ENCODE results near the gene NWD2.

NWD2 gene

DNA sequence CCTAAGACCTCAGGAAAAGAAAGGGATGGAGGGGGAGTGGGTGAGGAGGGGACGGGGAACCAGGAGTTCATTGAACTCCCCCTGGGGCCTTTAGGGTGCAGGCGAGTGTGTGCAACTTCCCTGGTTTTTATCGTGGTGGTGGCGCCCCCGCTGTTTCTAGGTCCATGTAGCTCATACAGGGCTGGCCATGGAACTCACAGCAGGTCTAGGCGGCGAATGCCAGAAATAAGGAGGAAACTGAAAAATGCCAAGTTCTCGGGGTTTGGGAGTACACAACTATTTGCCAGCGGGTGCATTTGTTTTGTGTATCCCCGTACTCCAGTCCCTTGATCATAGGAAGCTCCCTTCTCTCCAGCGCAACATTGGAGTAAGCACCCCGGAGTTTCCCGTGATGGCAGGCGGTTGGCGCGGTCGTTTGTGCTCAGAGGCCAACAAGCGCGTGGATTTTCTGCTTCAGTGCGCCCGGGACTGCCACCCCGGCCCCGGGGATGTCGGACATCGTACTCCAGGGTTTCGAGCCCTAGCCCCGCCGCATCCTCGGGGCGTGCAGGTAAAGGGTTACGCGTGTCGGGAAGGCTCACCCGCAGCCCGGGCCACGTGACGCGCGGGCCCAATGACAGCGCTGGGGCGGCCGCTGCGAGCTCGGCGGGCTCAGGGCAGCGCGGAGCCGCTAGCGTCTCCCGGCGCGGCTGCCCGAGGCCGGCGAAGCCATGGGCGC lies 208.9 kb downstream of the NWD2 start:
- peak; percentile 67 for DNase-seq (ENCODE audit: low spot score)
- in situ Hi-C loops (cut with MboI; ENCODE audit: low pct_unique_long_range_greater_than_20kb, low sequenced_read_pairs, unreplicated experiment): loop anchor here (25.0 kb wide), 1 partner anchor 584 kb away; no protein-coding TSS in a partner anchor
- TF ChIP-seq CTCF (IDR thresholded peaks at IDR 0.05; ENCODE audit: extremely low read depth, insufficient read depth, missing control alignments): no peak

DNA sequence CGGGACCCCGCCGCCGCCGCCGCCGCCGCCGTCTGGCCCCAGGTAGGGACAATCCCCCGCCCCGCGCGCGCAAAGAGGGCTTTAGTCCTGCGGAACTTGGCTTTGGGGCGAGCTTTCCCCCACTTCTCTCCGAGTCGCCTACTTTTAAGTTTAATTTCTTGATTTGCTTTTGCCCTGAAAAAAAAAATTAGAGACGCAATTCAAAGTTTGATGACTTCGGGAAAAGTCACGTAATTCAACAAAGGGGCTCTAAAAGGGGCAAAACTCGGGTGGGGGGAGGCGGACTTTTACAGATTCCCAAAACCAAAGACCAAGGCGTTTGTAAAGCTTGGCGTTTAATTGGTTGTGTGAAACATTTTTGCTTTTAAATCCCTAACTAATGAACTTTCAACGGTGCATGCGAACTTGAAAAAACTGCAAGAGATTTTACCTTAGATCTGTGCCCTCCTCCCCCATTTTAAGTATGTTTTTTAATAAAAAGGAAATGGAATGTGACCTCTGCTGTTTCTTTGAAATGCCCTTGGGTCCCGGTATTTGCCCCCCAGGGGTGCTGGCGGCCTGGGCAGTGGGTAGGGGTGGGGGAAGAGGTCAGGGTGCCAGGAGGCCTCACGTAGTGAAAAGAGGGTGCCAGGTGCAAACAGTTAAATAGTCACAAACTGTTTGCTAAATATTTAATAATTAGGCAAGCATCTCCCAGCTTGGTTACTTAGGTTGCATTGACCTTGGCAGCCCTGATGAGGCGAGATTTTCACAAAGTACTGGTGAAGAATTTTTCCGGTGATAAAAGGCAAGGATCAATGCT lies 209.7 kb downstream of the NWD2 start:
- peak; percentile 12 for DNase-seq (ENCODE audit: low spot score)
- in situ Hi-C loops (cut with MboI; ENCODE audit: low pct_unique_long_range_greater_than_20kb, low sequenced_read_pairs, unreplicated experiment): loop anchor here (25.0 kb wide), 1 partner anchor 583 kb away; no protein-coding TSS in a partner anchor
- no peak for TF ChIP-seq CTCF (IDR thresholded peaks at IDR 0.05; ENCODE audit: extremely low read depth, insufficient read depth, missing control alignments)

DNA sequence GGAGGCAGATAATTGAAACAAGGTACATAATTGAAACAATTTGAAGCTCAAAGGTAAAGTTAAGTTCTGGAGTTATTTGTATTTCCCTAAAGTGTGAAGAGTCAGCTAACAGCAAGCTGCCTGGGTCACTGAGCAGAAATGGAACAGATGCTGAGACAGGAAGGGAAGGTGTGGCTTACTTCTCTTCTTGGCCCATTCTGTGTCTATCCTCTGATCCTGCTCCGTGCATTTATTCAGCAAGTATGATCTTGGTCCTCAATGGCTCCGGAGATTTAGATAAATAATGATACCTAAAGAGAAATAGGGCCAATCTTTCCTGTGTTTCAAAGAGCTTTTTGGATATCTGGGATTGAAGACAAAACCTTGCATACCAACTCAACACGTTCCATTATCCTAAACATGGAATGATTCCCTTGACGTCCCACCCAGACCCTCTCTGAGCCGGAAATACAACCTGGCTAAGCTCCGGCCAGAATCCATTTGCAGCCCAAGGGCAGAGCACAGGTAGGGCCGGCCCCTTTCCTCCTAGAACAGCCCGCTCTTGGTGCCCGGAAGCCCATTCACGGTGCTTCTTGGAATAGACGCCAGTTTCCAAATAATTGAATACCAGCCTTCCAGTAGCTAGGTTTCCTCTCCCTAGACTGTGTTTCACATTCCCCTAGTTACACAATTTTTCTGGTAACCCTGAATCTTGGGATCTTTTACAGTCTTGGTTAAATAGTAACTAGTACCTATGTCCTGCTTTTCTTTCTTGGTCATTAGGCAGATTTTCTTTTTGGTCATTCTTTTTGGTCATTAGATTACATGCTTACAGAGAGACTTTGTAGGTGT lies 211.0 kb downstream of the NWD2 start:
- in situ Hi-C loops (cut with MboI; ENCODE audit: low pct_unique_long_range_greater_than_20kb, low sequenced_read_pairs, unreplicated experiment): loop anchor here (25.0 kb wide), 1 partner anchor 582 kb away; no protein-coding TSS in a partner anchor
- DNase-seq (ENCODE audit: low spot score): no peak
- no peak for TF ChIP-seq CTCF (IDR thresholded peaks at IDR 0.05; ENCODE audit: extremely low read depth, insufficient read depth, missing control alignments)

DNA sequence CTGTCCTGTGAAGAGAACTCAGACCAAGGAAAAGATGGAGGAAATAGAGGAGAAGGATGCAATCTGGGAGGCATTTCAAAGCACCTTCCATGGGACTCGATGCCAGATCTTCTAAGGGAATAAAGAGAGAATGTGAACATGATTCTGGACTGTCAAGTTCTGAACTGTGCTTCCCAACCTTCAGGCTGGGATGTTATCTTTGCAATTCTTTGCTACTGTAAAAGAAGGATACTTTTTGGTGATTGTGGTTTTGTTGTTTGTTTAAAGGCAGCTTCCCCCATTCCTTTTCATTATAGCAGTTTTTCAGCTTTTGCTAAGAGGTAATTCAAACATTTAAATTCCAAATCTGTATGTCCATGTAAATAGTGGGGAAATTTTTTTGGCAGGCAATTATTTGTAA lies 217.3 kb downstream of the NWD2 start:
- TF ChIP-seq CTCF (IDR thresholded peaks at IDR 0.05; ENCODE audit: extremely low read depth, insufficient read depth, missing control alignments): no peak
- no peak for DNase-seq (ENCODE audit: low spot score)
- in situ Hi-C loops (cut with MboI; ENCODE audit: low pct_unique_long_range_greater_than_20kb, low sequenced_read_pairs, unreplicated experiment): loop anchor here (25.0 kb wide), 1 partner anchor 576 kb away; no protein-coding TSS in a partner anchor

GRCh38 chr4:37463033-37463856 lies 218.7 kb downstream of the NWD2 start:
- DNase-seq (ENCODE audit: low spot score): no peak
- TF ChIP-seq CTCF (IDR thresholded peaks at IDR 0.05; ENCODE audit: extremely low read depth, insufficient read depth, missing control alignments): no peak
- in situ Hi-C loops (cut with MboI; ENCODE audit: low pct_unique_long_range_greater_than_20kb, low sequenced_read_pairs, unreplicated experiment): loop anchor here (25.0 kb wide), 1 partner anchor 574 kb away; no protein-coding TSS in a partner anchor

All from GM13977 (cell line).